ENCODE results near the gene FSTL4. TPM values are rescaled to one million over a fixed set of nuclear protein-coding genes. Genes with fewer than 3 reads are reported as not detected.

The FSTL4 gene
- total RNA-seq, 1 donor from 2014 or later: not detected

- intact Hi-C loops (cut with micrococcal nuclease): no loop called here
- Histone ChIP-seq H3K4me3 (no peak overlapping the region), H3K27ac (replicated peaks) (no peak overlapping the region), H3K27me3 (ENCODE audit: low read depth) (no peaks in the 10 kb centered on the region), H3K9me3 (replicated peaks) (peaks cover 9% of the 10 kb centered on the region), H3K36me3 (no peaks in the 10 kb centered on the region), H3K4me1 (no peaks in the 10 kb centered on the region)
- TF ChIP-seq, protein P1, sequence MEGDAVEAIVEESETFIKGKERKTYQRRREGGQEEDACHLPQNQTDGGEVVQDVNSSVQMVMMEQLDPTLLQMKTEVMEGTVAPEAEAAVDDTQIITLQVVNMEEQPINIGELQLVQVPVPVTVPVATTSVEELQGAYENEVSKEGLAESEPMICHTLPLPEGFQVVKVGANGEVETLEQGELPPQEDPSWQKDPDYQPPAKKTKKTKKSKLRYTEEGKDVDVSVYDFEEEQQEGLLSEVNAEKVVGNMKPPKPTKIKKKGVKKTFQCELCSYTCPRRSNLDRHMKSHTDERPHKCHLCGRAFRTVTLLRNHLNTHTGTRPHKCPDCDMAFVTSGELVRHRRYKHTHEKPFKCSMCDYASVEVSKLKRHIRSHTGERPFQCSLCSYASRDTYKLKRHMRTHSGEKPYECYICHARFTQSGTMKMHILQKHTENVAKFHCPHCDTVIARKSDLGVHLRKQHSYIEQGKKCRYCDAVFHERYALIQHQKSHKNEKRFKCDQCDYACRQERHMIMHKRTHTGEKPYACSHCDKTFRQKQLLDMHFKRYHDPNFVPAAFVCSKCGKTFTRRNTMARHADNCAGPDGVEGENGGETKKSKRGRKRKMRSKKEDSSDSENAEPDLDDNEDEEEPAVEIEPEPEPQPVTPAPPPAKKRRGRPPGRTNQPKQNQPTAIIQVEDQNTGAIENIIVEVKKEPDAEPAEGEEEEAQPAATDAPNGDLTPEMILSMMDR (IDR thresholded peaks at IDR 0.05; ENCODE audit: borderline replicate concordance): no peak
- no peak for DNase-seq
These were observed 447.6 kb downstream of the FSTL4 start for GRCh38 chr5:133164759-133165158.

- Histone ChIP-seq H3K9me3 (replicated peaks) (no peaks in the 10 kb centered on the region), H3K4me3 (no peak overlapping the region), H3K36me3 (no peaks in the 10 kb centered on the region), H3K27me3 (ENCODE audit: low read depth) (no peaks in the 10 kb centered on the region), H3K4me1 (no peaks in the 10 kb centered on the region), H3K27ac (replicated peaks) (no peak overlapping the region)
- TF ChIP-seq, protein P1 (IDR thresholded peaks at IDR 0.05; ENCODE audit: borderline replicate concordance): no peak
- DNase-seq: no peak
- intact Hi-C loops (cut with micrococcal nuclease): no loop called here
These were observed 448.5 kb downstream of the FSTL4 start for GRCh38 chr5:133163839-133164238.

DNA sequence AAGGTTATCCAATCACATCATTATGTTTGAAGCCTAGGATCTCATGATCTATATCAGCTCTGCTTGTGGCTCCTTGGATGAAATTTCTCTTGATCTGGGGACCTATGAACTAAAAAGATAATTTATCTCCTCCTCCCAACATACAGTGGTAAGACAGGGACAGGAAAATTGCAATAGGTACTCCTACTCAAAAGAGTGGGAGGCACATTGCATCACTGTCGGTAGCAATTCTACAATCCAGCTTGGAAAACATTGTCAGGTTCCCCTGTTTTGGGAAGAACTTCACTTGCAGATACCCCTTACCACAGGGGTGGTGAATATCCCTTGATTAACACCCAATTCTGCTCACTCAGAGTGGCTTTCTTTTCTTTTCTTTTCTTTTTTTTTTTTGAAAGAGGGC is 452.8 kb downstream of the FSTL4 start:
- Histone ChIP-seq H3K27me3 (ENCODE audit: low read depth) (no peaks in the 10 kb centered on the region), H3K9me3 (replicated peaks) (no peaks in the 10 kb centered on the region), H3K4me3 (no peak overlapping the region), H3K36me3 (no peaks in the 10 kb centered on the region), H3K4me1 (no peaks in the 10 kb centered on the region), H3K27ac (replicated peaks) (no peak overlapping the region)
- no peak for DNase-seq
- intact Hi-C loops (cut with micrococcal nuclease): loop anchor here (10.0 kb wide), 1 partner anchor 325 kb away; no protein-coding TSS in a partner anchor
- TF ChIP-seq, protein P1 (IDR thresholded peaks at IDR 0.05; ENCODE audit: borderline replicate concordance): no peak

DNA sequence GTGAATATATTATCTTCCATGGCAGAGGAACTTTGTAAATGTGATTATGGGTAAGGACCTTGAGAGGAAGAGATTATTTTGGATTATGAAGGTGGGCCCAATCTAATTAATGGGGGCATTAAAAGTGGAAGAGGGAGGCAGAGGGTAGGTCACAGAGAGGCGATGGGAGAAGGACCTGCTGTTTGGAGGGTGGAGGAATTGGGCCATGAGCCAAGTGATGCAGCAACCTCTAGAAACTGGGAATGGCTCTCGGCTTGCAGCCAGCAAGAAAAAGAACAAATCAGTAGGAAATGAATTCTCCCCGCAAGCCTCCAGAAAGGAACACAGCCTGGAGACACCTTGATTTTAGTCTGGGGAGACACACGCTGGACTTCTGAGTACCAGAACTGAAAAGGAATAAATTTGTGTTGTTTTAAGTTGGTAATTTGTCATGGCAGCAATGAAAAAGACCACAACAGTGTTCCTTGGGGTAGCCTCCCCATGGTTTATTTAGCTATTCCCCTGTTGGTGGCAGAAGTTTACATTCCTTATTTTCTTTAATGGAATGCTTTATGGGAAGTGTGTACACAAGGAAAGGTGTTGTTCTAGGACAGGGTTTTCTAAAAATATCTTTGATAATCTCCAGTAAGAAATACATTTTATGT is 456.9 kb downstream of the FSTL4 start:
- TF ChIP-seq, protein P1 (IDR thresholded peaks at IDR 0.05; ENCODE audit: borderline replicate concordance): no peak
- intact Hi-C loops (cut with micrococcal nuclease): loop anchor here (10.0 kb wide), 1 partner anchor 329 kb away; no protein-coding TSS in a partner anchor
- Histone ChIP-seq H3K4me1 (no peaks in the 10 kb centered on the region), H3K27me3 (ENCODE audit: low read depth) (no peaks in the 10 kb centered on the region), H3K9me3 (replicated peaks) (no peaks in the 10 kb centered on the region), H3K27ac (replicated peaks) (no peak overlapping the region), H3K4me3 (no peak overlapping the region), H3K36me3 (no peaks in the 10 kb centered on the region)
- DNase-seq: no peak

DNA sequence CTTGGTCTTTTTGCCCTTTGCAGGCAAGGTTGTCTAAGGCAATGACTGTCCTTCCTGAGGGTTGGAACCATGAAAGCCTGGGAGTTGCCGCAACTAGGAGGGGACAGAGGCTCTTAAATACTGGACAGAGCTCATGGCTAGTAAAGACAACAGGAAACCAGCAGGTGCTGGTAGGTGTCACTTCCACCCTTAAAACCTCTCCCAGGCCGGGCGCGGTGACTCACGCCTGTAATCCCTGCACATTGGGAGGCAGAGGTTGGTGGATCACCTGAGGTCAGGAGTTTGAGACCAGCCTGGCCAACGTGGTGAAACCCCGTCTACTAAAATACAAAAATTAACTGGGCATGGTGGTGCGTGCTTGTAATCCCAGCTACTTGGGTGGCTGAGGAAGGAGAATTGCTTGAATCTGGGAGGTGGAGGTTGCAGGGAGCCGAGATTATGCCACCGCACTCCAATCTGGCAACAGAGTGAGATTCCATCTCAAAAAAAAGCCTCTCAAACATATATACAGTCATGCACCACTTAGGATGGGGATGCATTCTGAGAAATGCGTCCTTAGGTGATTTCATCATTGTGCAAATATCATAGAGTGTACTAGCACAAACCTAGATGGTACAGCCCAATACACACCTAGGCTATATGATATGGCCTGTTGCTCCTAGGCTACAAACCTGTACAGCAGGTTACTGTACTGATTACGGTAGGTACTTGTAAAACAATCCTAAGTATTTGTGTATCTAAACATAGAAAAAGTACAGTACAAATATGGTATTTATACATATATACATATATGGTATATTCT is 457.9 kb downstream of the FSTL4 start:
- no peaks in the 10 kb centered on the region for H3K36me3 ChIP-seq
- TF ChIP-seq, protein P1 (IDR thresholded peaks at IDR 0.05; ENCODE audit: borderline replicate concordance): no peak
- no peak for DNase-seq
- H3K4me1 ChIP-seq: no peaks in the 10 kb centered on the region
- no peak overlapping the region for H3K4me3 ChIP-seq
- intact Hi-C loops (cut with micrococcal nuclease): loop anchor here (10.0 kb wide), 1 partner anchor 330 kb away; no protein-coding TSS in a partner anchor
- no peaks in the 10 kb centered on the region for H3K27me3 ChIP-seq (ENCODE audit: low read depth)
- H3K27ac ChIP-seq (replicated peaks): no peak overlapping the region
- H3K9me3 ChIP-seq (replicated peaks): no peaks in the 10 kb centered on the region
